NCI-H2196 treated with DMSO at 0.1 percent for 48 hours (cell line): Measurements from ENCODE around the gene FNDC3B.

Source experiments
- DNase-seq: peaks from one replicate; lab custom pipeline; 2025; ENCODE audit not compliant: unreplicated experiment; lab: John Stamatoyannopoulos, UW

FNDC3B gene

DNA sequence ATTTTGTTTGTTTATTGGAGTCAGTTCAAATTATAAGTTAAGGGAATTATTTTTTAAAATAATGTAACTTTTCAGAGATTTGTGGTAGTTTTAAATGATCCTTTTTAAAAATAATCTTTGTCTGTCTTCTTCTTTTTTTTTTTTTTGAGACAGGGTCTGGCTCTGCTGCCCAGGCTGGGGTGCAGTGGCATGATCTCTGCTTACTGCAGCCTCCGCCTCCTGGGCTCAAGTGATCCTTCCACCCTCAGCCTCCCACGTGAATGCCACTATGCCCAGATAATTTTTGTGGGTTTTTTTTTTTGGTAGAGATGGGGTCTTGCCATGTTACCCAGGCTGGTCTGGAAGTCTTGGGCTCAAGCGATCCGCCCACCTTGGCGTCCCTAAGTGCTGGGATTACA lies 12.6 kb downstream of the FNDC3B start:
- DNase-seq, result no peak

DNA sequence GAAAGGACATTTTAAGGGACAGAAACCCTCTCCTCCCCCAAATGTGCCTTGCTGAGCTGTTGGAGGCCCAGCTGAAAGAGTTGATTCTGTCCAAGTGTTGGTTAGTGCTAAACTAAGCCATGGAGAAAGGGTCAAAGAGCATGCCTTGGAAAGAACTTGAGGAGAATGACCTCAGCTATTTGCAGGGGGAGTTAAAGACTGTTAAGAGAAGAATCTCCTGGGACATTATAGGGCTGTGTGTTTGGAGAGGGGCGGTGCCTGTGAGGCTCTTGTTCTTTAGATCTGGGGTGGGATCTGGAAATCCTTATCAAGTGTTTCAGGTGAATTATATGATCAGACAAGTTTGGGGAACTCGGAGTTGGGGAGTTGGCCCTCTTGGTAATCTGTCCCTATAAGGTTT lies 13.0 kb downstream of the FNDC3B start:
- DNase-seq, result no peak

- DNase-seq, result no peak
Measured at GRCh38 chr3:172054115-172054764, 14.9 kb downstream of the FNDC3B start.

DNA sequence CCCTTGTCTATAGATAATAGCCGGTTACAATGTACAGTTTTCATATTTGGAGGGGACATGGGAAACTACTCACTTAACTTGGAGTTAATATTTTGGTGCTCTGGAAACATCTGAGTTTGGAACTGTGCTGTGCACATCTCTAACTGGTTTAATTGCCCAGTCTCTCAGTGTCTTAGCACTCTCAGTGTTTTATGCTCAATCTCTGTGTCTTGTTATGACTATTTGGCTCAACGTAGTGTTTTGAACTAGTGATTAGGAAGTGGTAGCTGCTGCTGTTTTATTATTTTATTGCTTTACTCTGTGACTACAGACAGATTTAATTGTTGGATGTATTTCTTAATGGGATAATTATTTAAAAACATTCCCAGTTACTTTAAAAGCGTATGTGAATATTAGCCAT lies 17.0 kb downstream of the FNDC3B start:
- DNase-seq, result no peak

GRCh38 chr3:172057059-172057458 lies 17.7 kb downstream of the FNDC3B start:
- no peak for DNase-seq

DNA sequence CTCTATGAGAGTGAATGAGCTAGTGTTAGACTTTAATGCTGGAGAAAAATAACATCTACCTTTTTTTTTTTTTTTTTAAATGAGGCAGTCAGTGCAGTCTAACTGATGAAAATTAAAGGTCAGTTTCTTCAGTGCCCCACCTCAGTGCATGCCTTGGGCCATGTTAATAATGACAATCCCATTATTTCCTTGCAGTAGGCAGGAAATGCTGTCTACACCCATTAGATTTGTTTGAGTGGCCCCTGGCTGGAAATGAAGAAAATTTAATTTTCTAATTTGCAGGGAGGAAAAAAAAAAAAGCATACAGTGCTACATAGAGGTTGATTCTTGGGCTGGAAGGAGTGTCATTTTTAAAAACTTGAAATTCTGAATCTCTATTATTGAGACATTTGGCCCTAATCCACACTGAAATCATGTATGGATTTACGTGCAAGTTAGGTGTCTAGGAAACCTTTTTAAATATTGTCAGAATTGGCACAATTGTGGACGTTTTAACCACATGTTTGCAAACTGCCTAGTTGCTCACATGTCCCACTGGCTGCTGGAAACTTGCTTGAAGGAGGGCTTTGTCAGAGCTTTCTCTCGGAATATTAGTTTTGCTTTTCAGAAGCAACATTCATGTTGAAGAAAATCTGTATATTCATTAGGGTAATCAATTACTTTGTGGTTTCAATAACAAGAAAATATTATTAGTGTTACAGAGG lies 18.4 kb downstream of the FNDC3B start:
- DNase-seq, result no peak

DNA sequence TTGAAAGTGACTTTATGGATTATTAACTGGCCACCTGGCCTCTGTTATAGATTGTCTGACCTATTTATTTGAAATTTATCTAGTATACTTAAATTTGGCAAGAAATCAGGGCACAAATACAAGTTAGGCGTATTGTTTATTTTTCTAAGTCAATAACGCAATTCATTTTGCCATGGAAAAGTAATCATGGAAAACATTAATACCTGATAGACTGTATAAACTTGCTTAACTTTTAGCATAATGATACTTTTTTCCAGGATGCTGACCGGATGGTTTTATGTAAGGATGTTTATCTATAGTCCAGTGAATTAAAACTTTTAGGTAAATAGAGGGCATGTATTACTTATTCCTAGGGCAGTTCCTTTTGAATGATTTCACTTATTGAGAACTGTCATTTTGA lies 20.2 kb downstream of the FNDC3B start:
- DNase-seq, result no peak

GRCh38 chr3:172060234-172060633 lies 20.9 kb downstream of the FNDC3B start:
- no peak for DNase-seq

GRCh38 chr3:172061724-172062184 lies 22.4 kb downstream of the FNDC3B start:
- no peak for DNase-seq

DNA sequence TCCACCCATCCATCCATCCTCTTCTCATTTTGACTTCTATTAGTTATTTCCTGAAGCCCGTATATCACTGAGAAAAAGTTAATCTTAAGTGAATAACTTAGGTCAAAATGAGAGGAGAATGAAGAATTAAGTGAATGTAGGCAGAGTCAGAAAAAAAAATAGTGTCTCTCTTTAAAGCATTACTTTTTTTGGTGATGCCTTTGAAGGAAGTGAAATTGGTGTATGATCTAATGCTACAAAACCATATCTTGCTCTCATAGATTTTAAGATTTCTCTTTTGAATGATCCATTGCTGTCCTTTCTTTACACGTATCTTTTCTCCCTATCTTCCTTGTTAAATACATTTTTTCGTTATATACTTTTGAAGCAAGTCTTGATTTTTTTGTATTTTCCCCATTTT lies 23.4 kb downstream of the FNDC3B start:
- DNase-seq, result no peak

- no peak for DNase-seq
Measured at GRCh38 chr3:172063456-172064432, 24.4 kb downstream of the FNDC3B start.

DNA sequence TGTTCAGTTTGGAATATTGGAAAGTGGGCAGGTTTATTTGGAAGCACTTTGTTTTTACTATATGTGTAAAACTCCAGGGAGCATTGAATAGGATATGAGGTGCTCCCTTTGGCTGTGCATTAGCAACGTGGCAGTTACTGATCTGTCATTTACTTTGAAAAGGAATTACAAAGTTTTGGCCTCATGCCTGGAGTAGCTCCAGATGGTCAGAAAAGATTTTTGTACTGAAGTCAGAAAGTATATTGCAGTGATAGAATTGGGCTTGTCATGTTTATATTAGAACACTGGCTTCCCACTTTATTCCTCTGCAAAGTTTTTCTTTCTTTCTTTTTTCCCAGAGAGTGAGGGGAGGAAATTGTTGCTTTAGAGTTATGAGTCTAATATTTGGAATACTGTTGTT lies 26.1 kb downstream of the FNDC3B start:
- DNase-seq, result no peak

DNA sequence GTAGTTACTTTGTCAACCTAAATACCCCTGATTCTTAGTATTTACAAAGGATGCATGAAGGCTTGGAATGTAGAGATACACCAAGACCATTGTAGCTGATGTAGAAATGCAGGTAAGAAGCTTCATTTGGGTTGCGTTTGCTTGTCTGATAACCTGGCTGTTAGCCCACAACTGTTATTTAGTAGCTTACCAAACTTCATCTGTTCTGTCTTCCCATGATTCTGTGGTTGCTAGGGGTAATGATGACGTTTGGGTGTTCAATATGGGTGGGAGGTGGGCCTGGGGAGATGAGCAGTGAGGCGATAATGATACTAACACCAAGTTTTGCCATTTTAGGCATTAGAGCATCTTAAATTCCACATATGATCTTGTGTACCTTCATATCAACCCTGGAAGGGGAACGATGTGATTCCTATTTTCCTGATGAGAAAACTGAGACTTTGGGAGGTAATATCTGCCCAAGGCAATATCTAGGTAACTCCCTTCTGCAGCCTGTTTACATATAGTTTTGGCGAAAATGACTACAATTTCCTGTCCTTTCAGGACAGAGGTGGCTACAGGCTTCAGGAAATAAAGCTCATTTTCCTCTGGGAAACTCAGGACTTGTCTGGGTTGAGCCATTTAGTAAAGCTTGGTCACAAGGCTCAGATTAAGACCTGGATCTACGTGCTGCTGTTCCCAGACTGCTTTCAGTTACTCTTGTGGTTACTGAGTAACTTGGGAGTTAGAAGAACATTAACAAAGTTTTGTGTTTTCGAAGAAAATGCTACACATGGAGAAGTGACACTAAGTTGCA lies 26.8 kb downstream of the FNDC3B start:
- no peak for DNase-seq

DNA sequence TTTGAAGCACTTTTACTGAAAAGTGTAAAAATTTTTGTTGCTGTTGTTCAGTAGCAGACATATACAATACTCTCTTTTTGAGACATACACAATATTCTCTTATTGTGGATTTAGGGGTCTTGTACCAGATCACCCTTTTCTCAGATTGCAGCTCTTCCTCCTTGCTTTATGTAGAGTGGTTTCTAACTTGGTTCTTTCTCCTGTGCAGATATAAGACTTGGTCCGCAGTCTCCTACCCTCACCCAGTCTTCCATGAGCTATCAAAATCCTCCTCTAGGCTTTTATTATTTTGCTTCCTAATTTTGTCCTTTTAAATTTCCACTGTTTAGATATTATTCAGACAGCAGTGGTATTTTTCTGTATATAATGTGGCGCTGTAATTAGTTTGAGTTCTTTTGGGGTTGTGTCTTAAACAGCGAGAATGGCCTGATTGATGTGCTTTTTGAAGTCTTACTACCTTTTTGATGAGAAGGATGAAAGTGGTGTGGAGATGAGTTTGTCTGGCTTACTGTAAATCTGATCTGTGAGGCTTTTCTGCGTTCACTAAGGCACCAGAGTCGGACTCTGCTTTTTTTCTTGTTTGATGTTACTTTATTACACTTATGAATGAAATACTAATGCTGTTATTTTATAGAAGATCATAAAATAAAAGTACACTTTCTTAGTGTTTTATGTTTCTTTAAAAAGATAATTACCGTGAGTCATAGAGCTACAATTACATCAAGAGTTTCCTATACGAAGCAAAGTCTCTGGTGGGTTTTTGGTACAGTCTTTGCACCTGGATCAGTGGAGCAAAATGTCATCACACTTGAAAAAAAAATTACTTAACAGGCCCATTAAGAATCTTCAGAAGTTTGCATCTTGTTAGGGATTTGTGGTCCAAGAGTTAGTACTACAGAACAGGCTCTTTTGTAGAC lies 27.8 kb downstream of the FNDC3B start:
- no peak for DNase-seq

- no peak for DNase-seq
Measured at GRCh38 chr3:172067837-172068440, 28.6 kb downstream of the FNDC3B start.

DNA sequence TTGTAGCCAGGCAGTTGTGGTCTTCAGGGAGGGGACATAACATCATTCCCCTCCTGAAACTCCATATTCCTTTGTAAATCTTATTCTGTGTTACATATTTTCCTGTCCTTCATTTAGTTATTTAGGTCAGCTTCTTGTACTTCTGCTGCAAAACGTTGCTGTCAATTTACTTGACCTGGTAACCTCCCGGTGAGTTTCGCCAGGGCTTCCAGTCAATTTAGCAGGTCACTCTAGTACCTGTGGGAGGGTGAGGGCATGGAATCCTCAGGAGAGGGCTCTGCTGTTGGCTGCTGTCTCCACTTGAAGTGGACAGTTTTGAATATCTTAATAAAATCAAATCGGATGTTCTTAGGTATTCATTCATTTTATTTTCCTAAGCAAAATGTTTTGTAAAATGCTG lies 29.6 kb downstream of the FNDC3B start:
- no peak for DNase-seq

- no peak for DNase-seq
Measured at GRCh38 chr3:172069478-172069877, 30.1 kb downstream of the FNDC3B start.

- no peak for DNase-seq
Measured at GRCh38 chr3:172070269-172070668, 30.9 kb downstream of the FNDC3B start.

- no peak for DNase-seq
Measured at GRCh38 chr3:172070802-172071201, 31.4 kb downstream of the FNDC3B start.
